Stimulated activated CD4-positive, alpha-beta T cell treated with anti-CD3 and anti-CD28 coated beads, Interleukin-4, amount 100 ng/mL, for 48 hours (primary cell): ENCODE results near the gene SHFL.

Experiments
- DNase-seq, 2 donors: peaks; one replicate each; pipeline ENCODE4 v3.0.0-alpha.2; 2020; ENCODE audit warnings: low read depth in 2 of 2

SHFL gene

DNA sequence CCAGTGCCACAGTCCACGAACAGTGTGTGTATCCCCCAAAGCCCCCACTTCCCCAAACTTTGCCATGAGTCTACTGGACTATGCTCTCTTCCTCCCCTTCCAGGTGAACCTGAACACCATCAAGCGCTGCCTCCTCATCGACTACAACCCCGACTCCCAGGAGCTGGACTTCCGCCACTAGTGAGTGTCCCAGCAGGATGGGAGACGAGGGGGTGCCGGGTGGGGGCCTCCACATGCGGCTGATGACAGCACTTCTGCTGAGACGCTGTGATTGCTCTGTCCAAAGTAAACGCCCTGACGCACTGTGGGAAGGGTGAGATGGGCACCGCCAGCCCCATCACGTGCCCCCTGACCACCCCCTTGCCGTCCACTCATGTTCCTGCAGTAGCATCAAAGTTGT is 23.4 kb downstream of the SHFL start:
- DNase-seq, result no peak

DNA sequence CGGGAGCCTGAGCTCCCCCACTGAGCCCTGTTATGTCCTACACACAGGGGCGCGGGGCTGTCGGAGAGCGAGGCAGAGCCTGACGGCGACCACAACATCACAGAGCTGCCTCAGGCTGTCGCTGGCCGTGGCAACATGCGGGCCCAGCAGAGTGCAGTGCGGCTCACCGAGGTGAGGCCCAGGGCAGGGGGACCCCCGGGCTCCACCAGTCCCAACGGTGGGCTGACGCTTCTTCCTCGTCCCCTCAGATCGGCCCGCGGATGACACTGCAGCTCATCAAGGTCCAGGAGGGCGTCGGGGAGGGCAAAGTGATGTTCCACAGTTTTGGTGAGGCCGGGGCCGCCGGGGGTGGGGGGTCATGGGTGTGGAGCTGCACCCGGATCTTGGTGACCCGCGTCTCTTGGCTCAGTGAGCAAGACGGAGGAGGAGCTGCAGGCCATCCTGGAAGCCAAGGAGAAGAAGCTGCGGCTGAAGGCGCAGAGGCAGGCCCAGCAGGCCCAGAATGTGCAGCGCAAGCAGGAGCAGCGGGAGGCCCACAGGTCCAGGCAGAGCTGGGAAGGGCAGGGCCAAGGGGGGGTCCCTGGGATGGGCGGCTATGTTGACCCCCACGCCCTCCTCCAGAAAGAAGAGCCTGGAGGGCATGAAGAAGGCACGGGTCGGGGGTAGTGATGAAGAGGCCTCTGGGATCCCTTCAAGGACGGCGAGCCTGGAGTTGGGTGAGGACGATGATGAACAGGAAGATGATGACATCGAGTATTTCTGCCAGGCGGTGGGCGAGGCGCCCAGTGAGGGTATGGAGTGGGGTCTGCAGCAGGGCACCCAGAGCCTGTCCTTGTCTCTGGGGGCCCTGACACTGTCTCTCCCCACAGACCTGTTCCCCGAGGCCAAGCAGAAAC is 24.2 kb downstream of the SHFL start:
- DNase-seq, result no peak

DNA sequence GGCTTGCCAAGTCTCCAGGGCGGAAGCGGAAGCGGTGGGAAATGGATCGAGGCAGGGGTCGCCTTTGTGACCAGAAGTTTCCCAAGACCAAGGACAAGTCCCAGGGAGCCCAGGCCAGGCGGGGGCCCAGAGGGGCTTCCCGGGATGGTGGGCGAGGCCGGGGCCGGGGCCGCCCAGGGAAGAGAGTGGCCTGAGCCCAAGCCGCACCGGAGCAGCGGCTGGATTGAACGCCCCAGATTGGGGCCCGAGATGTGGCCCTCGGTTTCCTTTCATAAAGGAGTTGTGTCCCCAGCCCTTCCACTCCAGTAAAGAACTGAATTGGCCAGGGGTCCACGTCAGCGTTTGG is 24.8 kb downstream of the SHFL start:
- DNase-seq, result no peak

DNA sequence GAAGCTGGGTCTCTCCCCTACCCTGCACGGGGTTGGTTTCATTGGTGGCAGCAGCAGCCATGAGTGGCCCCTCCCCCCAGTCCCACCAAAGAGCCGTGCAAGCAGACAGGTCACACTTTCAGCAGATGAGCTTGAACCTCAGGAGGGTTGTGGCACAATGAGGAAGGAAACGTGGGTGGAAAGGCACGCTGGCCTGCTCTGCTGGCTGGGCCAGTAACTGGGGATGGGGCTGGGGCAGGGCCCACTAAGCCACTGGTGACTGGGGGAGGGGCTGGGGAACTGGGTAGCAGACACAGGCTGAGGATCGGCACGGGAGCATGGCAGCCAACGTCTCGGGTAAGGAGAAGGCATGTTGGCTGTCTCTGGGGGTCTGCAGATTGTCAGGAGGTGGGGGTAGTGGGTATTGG is 25.3 kb downstream of the SHFL start, which contains the start of gene P2RY11:
Gene P2RY11, plus strand, starts transcription at position 289 of the 407 bp plus-strand sequence. Its CDS starts 29 bp downstream, at position 318.
- peak in 1 of 2 donors; percentile 57 for DNase-seq

DNA sequence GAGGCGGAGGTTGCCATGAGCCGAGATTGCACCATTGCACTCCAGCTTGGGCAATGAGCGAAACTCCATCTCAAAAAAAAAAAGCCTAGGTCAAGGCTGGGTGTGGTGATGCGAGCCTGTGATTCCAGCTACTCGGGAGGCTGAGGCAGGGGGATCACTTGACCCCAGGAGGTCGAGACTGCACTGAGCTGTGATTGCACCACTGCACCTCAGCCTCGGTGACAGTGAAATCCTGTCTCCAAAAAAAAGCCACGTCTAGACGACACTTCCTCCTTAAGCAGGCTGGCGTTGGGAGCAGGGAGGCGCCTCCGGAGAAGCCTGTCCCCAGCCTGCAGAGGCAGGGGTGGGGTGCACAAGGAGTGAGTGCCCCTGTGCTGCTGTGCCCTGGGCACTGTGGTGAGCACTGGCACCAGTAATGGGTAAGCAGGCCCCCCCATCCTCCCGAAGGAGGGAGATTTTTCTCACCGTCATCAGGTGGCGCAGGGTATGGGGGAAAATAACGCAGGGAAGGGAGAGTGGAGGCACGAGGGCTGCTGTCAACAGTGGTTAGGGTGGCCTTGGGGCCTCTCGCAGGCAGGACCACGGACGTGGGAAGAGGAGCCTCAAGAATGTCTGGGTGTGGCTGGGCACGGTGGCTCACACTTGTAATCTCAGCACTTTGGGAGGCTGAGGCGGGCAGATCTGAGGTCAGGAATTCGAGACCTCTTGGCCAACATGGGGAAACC is 26.1 kb downstream of the SHFL start:
- peak in 1 of 2 donors; percentile 71 for DNase-seq

DNA sequence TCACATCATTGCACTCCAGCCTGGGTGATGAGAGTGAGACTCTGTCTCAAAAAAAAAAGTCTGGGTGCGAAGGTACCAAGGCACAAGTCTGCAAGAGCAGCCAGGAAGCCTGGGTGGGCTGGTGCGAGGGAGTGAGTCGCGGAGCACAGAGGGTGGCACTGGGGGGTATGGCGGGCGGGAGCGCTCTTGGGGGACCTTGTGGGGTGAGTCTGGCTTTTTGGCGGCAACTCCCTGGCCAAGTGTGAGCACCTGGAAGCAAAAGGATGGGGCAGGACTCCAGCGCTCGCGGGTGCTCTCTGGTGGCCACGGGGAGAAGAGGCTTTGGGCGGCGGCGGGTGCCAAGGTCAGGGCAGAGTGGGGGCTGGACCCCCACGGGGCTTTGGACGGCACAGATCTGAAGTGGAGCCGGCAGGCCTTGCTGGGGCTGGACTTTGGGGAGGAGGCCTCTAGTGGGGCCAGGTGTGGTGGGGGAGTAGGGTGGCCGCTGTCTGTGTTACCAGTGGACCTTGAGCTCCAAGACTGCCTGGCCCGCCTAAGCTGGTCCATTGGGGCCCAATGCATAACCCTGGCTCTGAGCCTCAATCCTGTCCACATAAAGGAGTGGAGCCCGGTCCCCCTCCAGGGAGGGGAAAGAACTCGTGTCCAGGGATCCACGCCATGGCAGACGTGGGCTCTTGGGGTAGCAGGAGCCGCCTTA is 26.9 kb downstream of the SHFL start:
- peak; percentile 67 to 68 for DNase-seq

DNA sequence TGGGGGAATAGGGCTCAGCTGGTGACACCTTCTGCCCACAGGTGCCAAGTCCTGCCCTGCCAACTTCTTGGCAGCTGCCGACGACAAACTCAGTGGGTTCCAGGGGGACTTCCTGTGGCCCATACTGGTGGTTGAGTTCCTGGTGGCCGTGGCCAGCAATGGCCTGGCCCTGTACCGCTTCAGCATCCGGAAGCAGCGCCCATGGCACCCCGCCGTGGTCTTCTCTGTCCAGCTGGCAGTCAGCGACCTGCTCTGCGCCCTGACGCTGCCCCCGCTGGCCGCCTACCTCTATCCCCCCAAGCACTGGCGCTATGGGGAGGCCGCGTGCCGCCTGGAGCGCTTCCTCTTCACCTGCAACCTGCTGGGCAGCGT is 27.5 kb downstream of the SHFL start:
- DNase-seq, result no peak

DNA sequence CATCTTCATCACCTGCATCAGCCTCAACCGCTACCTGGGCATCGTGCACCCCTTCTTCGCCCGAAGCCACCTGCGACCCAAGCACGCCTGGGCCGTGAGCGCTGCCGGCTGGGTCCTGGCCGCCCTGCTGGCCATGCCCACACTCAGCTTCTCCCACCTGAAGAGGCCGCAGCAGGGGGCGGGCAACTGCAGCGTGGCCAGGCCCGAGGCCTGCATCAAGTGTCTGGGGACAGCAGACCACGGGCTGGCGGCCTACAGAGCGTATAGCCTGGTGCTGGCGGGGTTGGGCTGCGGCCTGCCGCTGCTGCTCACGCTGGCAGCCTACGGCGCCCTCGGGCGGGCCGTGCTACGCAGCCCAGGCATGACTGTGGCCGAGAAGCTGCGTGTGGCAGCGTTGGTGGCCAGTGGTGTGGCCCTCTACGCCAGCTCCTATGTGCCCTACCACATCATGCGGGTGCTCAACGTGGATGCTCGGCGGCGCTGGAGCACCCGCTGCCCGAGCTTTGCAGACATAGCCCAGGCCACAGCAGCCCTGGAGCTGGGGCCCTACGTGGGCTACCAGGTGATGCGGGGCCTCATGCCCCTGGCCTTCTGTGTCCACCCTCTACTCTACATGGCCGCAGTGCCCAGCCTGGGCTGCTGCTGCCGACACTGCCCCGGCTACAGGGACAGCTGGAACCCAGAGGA is 28.0 kb downstream of the SHFL start:
- no peak for DNase-seq

DNA sequence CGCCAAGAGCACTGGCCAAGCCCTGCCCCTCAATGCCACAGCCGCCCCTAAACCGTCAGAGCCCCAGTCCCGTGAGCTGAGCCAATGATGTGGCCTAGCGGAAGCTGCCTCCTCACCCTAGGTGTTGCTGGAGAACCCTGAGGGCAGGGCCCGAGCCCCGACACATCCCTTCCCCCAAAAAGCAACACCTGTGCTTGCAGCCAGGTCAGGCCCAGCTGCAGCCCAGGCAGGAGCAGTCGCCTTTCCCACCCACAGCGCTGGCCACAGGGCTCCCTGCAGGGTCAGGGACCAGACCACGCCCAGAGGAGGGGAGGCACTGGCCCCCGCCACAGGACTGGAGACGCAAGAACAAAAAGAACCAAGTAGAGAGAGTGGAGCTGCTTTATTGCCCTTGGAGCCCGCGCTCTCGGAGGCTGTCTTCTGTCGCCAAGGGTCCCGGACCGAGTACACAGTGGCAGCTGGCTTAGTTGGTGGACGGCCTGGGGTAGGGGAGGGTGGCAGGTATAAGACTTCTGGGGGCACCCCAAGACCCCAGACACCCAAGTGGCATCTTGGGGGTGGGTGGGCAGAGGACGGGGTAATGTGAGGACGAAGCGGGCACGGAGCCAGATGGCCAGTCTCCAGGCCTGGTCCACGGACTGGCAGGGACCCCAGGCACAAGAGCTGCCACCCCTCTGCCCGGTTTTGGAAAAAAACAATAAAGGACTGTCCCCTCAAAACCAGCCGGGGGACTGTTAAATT is 28.7 kb downstream of the SHFL start:
- DNase-seq, result no peak

DNA sequence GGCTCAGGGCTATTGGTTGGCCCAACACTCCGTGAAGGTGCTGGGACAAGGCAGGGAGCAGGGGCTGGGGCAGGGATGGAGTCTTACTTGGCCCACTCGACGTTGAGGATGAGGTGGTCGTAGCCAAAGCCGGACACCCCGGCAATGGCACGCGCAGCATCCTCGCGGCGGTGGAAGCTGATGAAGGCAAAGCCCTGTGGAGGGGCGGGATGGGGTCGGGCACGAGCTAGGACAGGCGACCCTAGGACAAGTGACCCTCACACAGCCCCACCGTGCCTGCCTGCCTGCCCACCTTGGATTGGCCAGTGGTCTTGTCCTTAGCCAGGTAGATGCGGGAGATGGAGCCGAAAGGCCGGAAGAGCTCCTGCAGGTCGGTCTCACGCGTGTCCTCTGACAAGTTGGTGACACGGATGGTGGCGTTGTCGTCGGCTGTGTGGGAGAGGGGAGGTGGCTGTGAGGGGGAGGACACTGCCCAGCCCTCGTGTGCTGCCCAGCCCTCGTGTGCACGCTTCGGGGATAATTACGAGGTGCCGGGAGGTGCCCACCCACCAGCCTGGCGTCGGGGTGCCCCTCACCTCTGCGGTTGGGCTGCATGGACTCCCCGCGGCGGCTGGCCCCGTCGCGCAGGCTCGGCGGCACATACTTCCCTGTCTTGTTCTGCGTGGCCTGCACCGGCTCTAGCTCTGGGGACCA is 29.4 kb downstream of the SHFL start:
- no peak for DNase-seq

DNA sequence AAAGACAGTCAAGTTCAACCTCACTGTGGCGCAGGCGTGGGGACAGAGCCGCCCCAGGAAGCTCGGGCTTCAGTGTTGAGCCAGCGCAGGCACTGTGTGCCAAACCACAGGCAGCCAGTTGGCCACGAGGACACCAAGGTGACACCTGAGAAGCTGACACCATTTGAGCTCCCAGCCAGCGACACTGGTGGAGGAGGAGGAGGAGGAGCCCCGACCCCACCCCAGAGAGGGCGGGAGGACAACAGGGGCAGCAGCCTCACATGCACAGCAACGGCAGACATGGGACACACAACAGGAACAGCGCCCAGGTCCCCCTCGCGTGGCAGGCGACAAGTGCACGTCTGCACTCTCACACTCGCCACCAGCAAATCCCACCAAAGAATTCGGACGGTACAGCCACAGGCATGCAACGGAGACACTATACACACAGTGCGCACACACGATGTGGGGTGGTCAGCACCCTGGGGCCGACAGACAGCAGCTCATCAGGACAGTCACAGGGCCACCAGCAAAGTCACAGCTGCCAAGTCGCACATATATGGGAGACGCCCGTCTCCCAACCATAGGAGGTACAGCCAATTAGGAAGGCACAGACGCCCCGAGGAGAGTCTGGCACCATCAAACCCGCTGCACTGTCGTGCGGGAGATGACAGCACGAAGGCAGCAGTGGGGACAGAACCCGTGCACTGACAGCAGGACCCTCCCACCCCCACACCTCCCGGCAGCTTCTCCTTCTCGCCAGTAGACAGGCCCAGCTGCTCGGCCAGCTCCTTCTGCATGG is 30.2 kb downstream of the SHFL start:
- no peak for DNase-seq

DNA sequence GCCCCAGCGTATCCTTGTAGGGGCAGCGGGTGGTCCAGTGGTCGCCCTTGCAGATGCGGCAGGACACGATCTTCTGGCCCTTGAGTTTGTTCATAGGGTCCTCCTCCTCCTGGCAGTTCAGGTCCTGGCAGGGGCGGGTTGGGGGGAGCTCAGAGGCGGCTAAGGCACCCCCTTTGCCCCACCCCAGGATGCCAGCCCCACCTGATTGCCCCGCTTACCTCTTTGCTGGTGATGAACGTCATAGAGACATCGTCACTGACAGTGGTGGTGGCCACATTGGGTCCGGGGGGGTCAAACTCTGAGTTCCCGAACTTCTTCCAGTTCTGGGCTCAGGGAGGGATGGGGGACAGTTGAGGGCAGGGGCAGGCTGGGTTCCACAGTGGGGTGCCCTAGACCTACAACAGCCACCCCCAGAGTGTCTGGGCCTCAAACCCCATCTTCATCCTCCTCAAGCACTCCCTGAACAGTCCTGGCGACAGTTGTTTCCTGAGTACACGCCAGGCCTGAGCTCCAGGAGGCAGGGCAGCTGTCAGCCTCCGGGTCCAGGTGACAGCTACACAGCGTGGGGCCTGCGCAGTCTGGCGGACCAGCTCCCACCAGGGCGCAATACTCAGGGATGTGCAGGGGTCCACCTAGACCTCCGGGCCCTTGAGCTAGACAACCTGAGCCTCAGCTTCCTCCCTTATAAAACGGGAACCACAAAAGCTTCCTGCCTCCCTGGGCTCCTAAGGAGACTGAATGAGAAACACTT is 30.9 kb downstream of the SHFL start:
- no peak for DNase-seq

DNA sequence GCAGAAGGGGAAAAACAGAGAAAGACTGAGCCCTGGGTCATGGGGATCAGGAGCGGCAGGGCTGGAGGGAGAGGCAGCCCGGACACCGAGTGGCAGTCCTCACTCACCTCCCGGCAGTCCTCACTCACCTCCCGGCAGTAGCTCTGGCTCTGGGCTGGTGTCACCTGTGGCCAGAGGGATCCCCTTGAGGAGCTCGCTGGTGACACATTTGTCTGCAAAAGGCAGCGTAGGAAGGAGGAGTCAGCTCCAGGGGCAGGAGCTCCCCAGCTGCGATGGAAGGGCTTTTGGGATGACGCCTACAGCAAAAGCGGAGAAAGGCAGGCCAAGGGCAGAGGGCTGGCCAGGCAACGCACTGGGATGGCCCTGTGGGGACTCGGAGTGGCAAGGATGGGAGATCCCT is 32.8 kb downstream of the SHFL start:
- no peak for DNase-seq

DNA sequence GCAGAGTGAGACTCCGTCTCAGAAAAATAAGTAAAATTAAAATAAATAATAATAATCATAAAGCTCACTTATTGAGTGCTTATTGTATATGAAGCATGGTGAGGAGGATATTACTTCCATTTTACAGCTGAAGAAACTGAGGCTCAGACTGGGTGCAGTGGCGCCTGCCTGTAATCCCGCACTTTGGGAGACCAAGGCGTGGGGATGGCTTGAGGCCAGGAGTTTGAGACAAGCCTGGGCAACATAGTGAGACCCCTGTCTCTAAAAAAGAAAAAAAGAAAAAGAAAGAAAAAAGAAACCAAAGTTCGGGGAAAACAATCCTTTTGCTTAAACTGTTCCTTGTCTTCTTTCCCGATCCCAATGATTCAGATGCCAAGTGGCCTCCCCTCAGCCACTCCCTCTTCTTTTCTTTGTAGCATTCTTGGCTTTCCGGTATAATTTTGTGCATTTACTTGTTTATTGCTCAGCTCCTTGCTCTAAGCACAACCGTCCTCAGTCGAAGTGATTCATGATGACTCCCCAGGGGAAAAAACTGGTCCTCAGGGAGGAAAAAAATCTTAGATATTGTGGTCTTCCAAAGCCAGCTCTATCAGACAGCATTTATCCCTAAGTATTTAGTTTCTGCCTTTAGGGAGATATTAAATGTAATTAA is 34.5 kb downstream of the SHFL start:
- DNase-seq, result no peak

DNA sequence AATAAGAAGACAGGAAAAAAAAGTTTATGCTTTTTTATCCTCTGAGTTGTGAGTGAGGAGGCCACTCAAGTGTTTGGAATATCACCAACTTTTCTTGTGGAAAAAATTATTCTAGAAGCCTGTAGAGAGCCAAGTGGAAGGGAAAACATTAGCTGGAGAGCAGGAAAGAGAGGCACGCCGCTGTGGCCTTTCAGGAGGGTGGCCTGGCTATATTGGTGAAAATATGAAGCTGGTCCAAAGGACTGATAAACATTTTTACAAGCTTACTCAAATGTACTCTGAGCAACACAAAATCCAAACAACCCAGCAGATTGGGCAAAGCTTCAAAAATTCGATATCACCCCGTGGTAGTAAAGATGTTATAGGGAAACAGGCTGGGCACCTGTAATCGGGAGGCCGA is 35.9 kb downstream of the SHFL start:
- DNase-seq, result no peak

DNA sequence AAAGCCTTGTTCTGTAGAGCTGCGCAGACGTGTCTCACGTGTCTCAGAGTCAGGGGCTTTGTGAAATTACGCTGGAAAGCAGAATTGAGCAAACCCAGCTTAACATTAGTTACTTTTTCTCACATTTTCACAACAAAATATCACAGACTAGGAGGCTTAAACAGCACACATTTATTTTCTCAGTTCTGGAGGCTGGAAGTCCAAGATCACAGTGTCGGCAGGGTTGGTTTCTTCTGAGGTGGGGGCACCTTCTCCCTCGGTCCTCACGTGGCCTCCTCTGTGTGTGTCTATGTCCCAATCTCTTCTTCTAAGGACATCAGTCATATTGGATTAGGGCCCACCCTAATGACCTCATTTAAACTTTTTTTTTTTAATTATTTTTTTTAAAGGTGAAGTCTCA is 38.3 kb downstream of the SHFL start:
- DNase-seq, result no peak

DNA sequence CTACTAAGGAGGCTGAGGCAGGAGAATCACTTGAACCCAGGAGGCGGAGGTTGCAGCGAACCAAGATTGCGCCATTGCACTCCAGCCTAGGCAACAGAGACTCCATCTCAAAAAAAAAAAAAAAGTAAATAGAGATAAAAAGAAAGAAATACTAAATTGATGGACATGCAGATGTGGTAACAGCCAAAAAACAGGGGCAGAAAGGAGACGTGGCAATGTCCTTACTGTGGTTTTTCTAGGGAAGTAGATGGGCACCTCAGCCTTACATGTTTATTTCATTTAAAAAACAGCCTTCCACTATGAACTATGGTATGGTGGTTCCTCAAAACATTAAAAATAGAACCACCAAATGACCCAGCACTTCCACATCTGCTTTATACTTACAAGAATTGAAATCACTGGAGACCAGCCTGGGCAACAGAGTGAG is 40.1 kb downstream of the SHFL start:
- no peak for DNase-seq

DNA sequence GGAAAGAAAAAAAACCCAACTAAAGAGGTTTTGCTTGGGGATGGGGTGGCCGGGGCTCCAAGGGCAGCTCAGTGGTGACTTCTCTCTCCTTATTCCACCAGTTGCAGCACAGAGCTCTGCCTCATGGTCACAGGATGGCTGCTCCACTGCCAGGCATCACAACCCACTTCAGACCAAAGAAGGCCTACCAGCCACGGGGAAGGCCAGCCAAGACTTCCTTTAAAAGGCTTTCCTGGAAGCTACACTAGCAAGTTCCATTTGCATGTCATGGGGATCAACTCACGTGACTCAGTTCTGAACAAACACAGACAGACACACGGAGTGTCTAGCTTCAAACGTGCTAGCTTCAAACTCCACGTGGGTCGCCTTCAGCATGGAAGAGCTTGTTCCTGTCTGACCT is 46.8 kb downstream of the SHFL start:
- DNase-seq, result no peak

DNA sequence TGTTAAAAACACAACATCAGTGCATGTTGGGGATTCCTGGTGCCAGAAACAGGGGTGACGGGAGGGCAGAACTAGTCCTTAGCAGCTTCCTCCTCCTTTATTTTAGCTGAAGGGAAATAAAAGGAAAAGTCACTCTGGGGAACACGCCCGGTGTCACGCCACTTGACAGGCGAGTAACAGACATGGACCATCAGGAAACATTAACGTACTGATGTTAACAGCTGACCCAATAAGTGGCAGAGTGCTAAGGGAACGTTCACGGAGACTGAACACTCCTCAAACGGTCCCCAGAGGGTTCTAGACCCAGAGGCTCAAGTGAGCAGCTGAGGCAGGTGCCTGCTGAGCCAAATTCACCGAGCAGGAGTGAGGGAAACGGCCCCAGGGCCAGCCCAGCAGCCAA is 47.5 kb downstream of the SHFL start:
- no peak for DNase-seq
